Lower lobe of right lung (tissue), 2 donors: ENCODE data around the gene CFDP1. TPM values are rescaled to one million over a fixed set of nuclear protein-coding genes. Genes with fewer than 3 reads are reported as not detected.
"Not testable (repeated sequence)": the region's sequence is repeated elsewhere in the genome, so short reads cannot be mapped to it uniquely, and the experiment has no call there.

Experiments
- ATAC-seq, 2 donors: fragments of 200-7000 bp; cut with Tn5 transposase; one replicate each; pipeline ENCODE4 v1.9.1; 2020 to 2022; ENCODE audit warnings: mild to moderate bottlenecking in 2 of 2, moderate library complexity in 2 of 2
- DNase-seq: peaks from one replicate; pipeline ENCODE4 v3.0.0-alpha.2; 2020
- H3K27ac ChIP-seq: fragments of 200-600 bp; one replicate; pipeline ENCODE4 v1.8.0; 2022
- H3K27me3 ChIP-seq: fragments of 200-600 bp; one replicate; pipeline ENCODE4 v1.8.0; 2022; ENCODE audit warnings: low read depth
- H3K36me3 ChIP-seq: fragments of 200-600 bp; one replicate; pipeline ENCODE4 v1.8.0; 2022; ENCODE audit warnings: mild to moderate bottlenecking
- H3K4me1 ChIP-seq: fragments of 200-600 bp; one replicate; pipeline ENCODE4 v1.8.0; 2022
- H3K4me3 ChIP-seq: fragments of 200-600 bp; one replicate; pipeline ENCODE4 v1.8.0; 2022; ENCODE audit warnings: mild to moderate bottlenecking
- H3K9me3 ChIP-seq: fragments of 200-600 bp; one replicate; pipeline ENCODE4 v1.8.0; 2022
- CTCF ChIP-seq: fragments of 200-600 bp; IDR thresholded peaks from one replicate; pipeline ENCODE4 v1.8.0; 2022; ENCODE audit warnings: antibody characterized with exemption, mild to moderate bottlenecking
- intact Hi-C: fragments of 100-400 bp; cut with DNase I; formaldehyde crosslinking; loops from one replicate; pipeline ENCODE4 v1.11.0; 2022
- total RNA-seq: library from RNA; stranded (reverse); fragmentation: NEBNext Ultra II Directional; extraction: Animal tissue kit (Norgen Biotek cat#: 25700); gene quantifications from one replicate; pipeline ENCODE4 v1.2.1, GENCODE V29; 2021
- donor health status: DM: no; HTN: yes; CAD: no; lungs with severe emphysema.

Gene CFDP1
- total RNA-seq, 1 donor from 2014 or later, result 57.7 TPM

DNA sequence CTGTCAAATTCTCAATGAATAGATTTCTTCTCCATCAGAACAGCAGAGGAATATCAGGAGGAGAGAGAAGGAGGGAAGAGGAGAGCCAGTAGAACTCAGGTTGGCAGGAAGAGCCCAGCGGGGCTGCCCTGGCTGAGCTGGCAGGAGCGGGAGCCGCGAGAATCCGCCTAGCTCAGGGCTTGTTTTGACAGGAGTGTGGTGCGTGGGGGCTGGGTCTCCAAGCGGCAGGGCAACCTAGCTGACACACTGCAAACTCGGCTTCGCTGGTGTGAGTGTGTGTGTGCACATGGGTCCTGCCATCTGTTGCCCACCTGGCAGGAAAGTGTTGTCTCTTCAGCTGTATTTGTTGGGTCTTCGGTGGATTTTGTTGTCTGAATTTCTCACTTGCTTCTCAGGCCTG is 154.0 kb downstream of the CFDP1 start:
- no peaks in the 10 kb centered on the region for H3K27me3 ChIP-seq
- no peak overlapping the region for H3K4me3 ChIP-seq
- no peak for TF ChIP-seq CTCF
- H3K36me3 ChIP-seq, result no peaks in the 10 kb centered on the region
- no peak for DNase-seq
- no peaks in the 10 kb centered on the region for H3K9me3 ChIP-seq
- no peaks in the 10 kb centered on the region for H3K4me1 ChIP-seq
- intact Hi-C loops, result no loop called here
- H3K27ac ChIP-seq, result no peak overlapping the region
- peak; percentile 36 to 42 for ATAC-seq

- intact Hi-C loops, result no loop called here
Measured at GRCh38 chr16:75273054-75273925, 160.0 kb downstream of the CFDP1 start.

DNA sequence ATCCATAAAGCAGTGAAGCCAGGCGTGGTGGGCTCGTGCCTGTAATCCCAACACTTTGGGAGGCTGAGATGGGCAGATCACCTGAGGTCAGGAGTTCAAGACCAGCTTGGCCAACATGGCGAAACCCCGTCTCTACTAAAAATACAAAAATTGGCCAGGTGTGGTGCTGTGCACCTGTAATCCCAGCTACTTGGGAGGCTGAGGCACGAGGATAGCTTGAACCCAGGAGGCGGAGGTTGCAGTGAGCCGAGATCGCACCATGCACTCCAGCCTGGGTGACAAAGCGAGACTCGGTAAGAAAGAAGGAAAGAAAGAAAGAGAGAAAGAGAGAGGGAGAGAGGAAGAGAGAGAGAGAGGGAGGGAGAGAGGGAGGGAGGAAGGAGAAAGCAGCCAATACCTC is 160.7 kb downstream of the CFDP1 start:
- H3K36me3 ChIP-seq, intact Hi-C loops, H3K27ac ChIP-seq, ATAC-seq, H3K4me3 ChIP-seq, H3K9me3 ChIP-seq, H3K27me3 ChIP-seq, H3K4me1 ChIP-seq, DNase-seq: not testable (repeated sequence)

More at GRCh38 chr16:75273054-75273925, 160.0 kb downstream of the CFDP1 start:
- DNase-seq, result no peak
- no peaks in the 10 kb centered on the region for H3K36me3 ChIP-seq
- H3K9me3 ChIP-seq, result no peaks in the 10 kb centered on the region
- H3K4me3 ChIP-seq, result no peak overlapping the region
- ATAC-seq, result no peak
- TF ChIP-seq CTCF, result no peak
- no peak overlapping the region for H3K27ac ChIP-seq
- H3K4me1 ChIP-seq, result peaks cover 6% of the 10 kb centered on the region
- no peaks in the 10 kb centered on the region for H3K27me3 ChIP-seq

DNA sequence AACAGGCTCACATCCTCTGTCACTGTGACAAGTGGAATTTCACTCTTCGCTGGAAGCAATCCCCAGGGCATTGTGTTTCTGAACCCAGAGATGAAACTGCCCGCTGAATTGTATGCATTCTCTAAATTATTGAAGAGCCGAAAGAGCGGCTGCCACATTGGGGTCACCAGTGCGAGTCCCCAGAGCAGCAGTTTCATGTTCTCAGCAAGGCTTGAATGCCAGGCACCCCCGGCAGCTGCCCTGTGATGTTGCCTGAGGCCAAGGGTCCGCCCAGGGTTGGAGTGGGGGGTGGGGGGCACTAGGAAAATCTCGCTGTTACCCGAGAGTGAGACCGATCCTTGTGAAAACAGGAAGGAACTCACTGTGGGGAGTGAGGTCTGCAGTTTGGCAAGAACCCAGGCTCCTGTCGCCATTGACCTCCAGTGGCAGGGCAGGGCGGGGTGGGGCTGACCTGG is 161.2 kb downstream of the CFDP1 start:
- no peak for TF ChIP-seq CTCF
- no peak overlapping the region for H3K27ac ChIP-seq
- ATAC-seq (peak in 1 of 2 donors; percentile 18), DNase-seq (no peak)
- no peaks in the 10 kb centered on the region for H3K36me3 ChIP-seq
- peaks cover 6% of the 10 kb centered on the region for H3K4me1 ChIP-seq
- intact Hi-C loops, result no loop called here
- no peak overlapping the region for H3K4me3 ChIP-seq
- no peaks in the 10 kb centered on the region for H3K27me3 ChIP-seq
- H3K9me3 ChIP-seq, result no peaks in the 10 kb centered on the region

GRCh38 chr16:75271441-75272096 is 161.7 kb downstream of the CFDP1 start:
- intact Hi-C loops, result no loop called here
- Histone ChIP-seq H3K27ac (no peak overlapping the region), H3K4me3 (no peak overlapping the region), H3K36me3 (no peaks in the 10 kb centered on the region), H3K27me3 (no peaks in the 10 kb centered on the region), H3K4me1 (peaks cover 7% of the 10 kb centered on the region), H3K9me3 (no peaks in the 10 kb centered on the region)
- DNase-seq, result no peak
- ATAC-seq, result no peak
- no peak for TF ChIP-seq CTCF

DNA sequence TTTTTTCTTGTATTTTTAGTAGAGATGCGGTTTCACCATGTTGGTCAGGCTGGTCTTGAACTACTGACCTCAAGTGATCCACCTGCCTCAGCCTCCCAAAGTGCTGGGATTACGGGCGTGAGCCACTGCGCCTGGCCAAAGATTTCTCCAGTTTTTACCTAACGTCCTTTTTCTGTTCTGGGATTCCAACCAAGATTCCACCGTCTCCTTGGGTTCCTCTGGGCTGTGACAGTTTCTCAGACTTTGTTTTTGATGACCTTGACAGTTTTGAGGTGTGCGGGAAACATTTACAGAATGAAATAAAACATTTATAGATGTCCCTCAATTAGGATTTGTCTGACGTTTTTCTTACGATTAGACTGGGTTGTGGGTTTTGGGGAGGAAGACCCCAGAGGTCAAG is 163.9 kb downstream of the CFDP1 start:
- H3K4me3 ChIP-seq, H3K27ac ChIP-seq, H3K27me3 ChIP-seq, ATAC-seq, H3K9me3 ChIP-seq, DNase-seq, H3K36me3 ChIP-seq, intact Hi-C loops: not testable (repeated sequence)
- H3K4me1 ChIP-seq, result peaks cover 22% of the 10 kb centered on the region
